ENCODE measurements around the gene UBL7. TPM values are rescaled to one million over a fixed set of nuclear protein-coding genes. Genes with fewer than 3 reads are reported as not detected.
A peak's percentile ranks its signal among the peaks of the same experiment; 100 is the strongest.

UBL7 gene
- total RNA-seq, 4 donors from 2014 or later, result 4.0 to 157 (median 42.3) TPM

DNA sequence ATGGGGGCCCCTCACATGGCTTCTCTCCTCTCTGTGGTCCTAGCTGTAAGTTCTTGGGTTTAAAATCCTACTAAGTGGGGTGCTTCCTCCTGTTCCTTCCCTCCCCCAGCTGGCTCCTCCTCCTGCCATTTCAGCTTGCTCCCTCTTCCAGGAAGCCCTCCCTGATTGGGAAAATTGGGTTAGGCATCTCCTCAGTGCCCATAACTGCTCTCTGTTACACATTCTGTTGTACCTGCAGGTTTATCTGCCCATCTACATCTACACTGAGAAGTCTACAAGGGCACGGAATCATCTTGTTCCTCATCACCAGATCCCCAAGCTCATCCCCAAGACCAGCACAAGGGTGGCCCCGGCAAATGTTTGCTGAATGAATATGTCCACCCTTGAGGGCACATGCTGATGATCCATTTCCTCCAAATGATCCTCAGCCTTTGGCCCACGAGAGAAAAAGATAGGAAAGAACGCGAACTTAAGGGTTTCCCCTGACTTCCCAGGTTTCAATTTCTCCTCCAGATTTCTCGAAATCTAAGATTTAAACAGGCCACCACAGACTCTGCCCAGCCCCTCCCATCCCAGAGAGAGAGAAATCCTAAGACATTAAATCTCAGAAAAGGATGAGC is 31.1 kb downstream of the UBL7 start:
- Histone ChIP-seq H3K4me1 (peaks cover 0 to 17% (median 12%) of the 10 kb centered on the region in 4 donors), H3K9me3 (no peaks in the 10 kb centered on the region), H3K27ac (peak overlapping the region in 1 of 4 donors; percentile 37), H3K4me3 (no peak overlapping the region), H3K36me3 (no peaks in the 10 kb centered on the region), H3K27me3 (peaks cover 41% of the 10 kb centered on the region)
- no peak for DNase-seq
- WGBS, 2 donors (ENCODE audit: low coverage in 1 of 2), result 81 to 88% methylated on average over 5 to 6 of the region's 6 CpGs
- intact Hi-C loops (cut with DNase I; ENCODE audit: low total_unique reads) (no loop called here), in situ Hi-C loops (cut with MboI; ENCODE audit: low pct_ligation_motif_present in 1 of 4, low pct_unique_long_range_greater_than_20kb in 1 of 4, low sequenced_read_pairs in 3 of 4) (no loop called here)
- TF ChIP-seq POLR2AphosphoS5 (IDR thresholded peaks at IDR 0.05) (no peak), EP300 (IDR thresholded peaks at IDR 0.05; ENCODE audit: low read depth) (no peak), POLR2A (IDR thresholded peaks at IDR 0.05) (no peak)
- TF ChIP-seq, protein P1, sequence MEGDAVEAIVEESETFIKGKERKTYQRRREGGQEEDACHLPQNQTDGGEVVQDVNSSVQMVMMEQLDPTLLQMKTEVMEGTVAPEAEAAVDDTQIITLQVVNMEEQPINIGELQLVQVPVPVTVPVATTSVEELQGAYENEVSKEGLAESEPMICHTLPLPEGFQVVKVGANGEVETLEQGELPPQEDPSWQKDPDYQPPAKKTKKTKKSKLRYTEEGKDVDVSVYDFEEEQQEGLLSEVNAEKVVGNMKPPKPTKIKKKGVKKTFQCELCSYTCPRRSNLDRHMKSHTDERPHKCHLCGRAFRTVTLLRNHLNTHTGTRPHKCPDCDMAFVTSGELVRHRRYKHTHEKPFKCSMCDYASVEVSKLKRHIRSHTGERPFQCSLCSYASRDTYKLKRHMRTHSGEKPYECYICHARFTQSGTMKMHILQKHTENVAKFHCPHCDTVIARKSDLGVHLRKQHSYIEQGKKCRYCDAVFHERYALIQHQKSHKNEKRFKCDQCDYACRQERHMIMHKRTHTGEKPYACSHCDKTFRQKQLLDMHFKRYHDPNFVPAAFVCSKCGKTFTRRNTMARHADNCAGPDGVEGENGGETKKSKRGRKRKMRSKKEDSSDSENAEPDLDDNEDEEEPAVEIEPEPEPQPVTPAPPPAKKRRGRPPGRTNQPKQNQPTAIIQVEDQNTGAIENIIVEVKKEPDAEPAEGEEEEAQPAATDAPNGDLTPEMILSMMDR (IDR thresholded peaks at IDR 0.05), result no peak

GRCh38 chr15:74428970-74429780 is 31.8 kb downstream of the UBL7 start:
- WGBS, 2 donors (ENCODE audit: low coverage in 1 of 2), result 78% methylated on average over 14 of the region's 14 CpGs; no CpG with 5 or more reads in 1 of the 2 donors
- Histone ChIP-seq H3K36me3 (no peaks in the 10 kb centered on the region), H3K4me3 (no peak overlapping the region), H3K27ac (peak overlapping the region in 1 of 4 donors; percentile 37), H3K9me3 (no peaks in the 10 kb centered on the region), H3K27me3 (peaks cover 41% of the 10 kb centered on the region), H3K4me1 (peaks cover 0 to 16% (median 11%) of the 10 kb centered on the region in 4 donors)
- in situ Hi-C loops (cut with MboI; ENCODE audit: low pct_ligation_motif_present in 1 of 4, low pct_unique_long_range_greater_than_20kb in 1 of 4, low sequenced_read_pairs in 3 of 4) (no loop called here), intact Hi-C loops (cut with DNase I; ENCODE audit: low total_unique reads) (no loop called here)
- no peak for DNase-seq
- TF ChIP-seq POLR2AphosphoS5 (IDR thresholded peaks at IDR 0.05) (no peak), POLR2A (IDR thresholded peaks at IDR 0.05) (no peak), EP300 (IDR thresholded peaks at IDR 0.05; ENCODE audit: low read depth) (no peak)
- TF ChIP-seq, protein P1 (IDR thresholded peaks at IDR 0.05), result no peak

GRCh38 chr15:74428442-74428787 is 32.5 kb downstream of the UBL7 start:
- no peaks in the 10 kb centered on the region for H3K9me3 ChIP-seq
- DNase-seq, result no peak
- TF ChIP-seq, protein P1 (IDR thresholded peaks at IDR 0.05), result no peak
- TF ChIP-seq POLR2A (IDR thresholded peaks at IDR 0.05) (no peak), POLR2AphosphoS5 (IDR thresholded peaks at IDR 0.05) (no peak), EP300 (IDR thresholded peaks at IDR 0.05; ENCODE audit: low read depth) (no peak)
- intact Hi-C loops (cut with DNase I; ENCODE audit: low total_unique reads), result no loop called here
- no peaks in the 10 kb centered on the region for H3K36me3 ChIP-seq
- H3K27ac ChIP-seq, result peak overlapping the region in 1 of 4 donors; percentile 37
- WGBS, 2 donors (ENCODE audit: low coverage in 1 of 2), result 80% methylated on average over 5 of the region's 5 CpGs; no CpG with 5 or more reads in 1 of the 2 donors
- peaks cover 33% of the 10 kb centered on the region for H3K27me3 ChIP-seq
- no peak overlapping the region for H3K4me3 ChIP-seq
- in situ Hi-C loops (cut with MboI; ENCODE audit: low pct_ligation_motif_present in 1 of 4, low pct_unique_long_range_greater_than_20kb in 1 of 4, low sequenced_read_pairs in 3 of 4), result no loop called here
- peaks cover 0 to 13% (median 9%) of the 10 kb centered on the region in 4 donors for H3K4me1 ChIP-seq

GRCh38 chr15:74427607-74428441 is 33.1 kb downstream of the UBL7 start:
- no peak overlapping the region for H3K4me3 ChIP-seq
- H3K4me1 ChIP-seq, result peaks cover 0 to 7% (median 3%) of the 10 kb centered on the region in 4 donors
- no peak for DNase-seq
- 69% methylated on average over 9 of the region's 9 CpGs; no CpG with 5 or more reads in 1 of the 2 donors for WGBS, 2 donors (ENCODE audit: low coverage in 1 of 2)
- H3K27me3 ChIP-seq, result peaks cover 27% of the 10 kb centered on the region
- no peak overlapping the region for H3K27ac ChIP-seq
- H3K9me3 ChIP-seq, result no peaks in the 10 kb centered on the region
- intact Hi-C loops (cut with DNase I; ENCODE audit: low total_unique reads) (no loop called here), in situ Hi-C loops (cut with MboI; ENCODE audit: low pct_ligation_motif_present in 1 of 4, low pct_unique_long_range_greater_than_20kb in 1 of 4, low sequenced_read_pairs in 3 of 4) (no loop called here)
- TF ChIP-seq POLR2A (IDR thresholded peaks at IDR 0.05) (no peak), EP300 (IDR thresholded peaks at IDR 0.05; ENCODE audit: low read depth) (no peak), POLR2AphosphoS5 (IDR thresholded peaks at IDR 0.05) (no peak)
- TF ChIP-seq, protein P1 (IDR thresholded peaks at IDR 0.05), result no peak
- H3K36me3 ChIP-seq, result no peaks in the 10 kb centered on the region
